ENCODE data around the gene PLEKHG7.
"Not testable (repeated sequence)": the region's sequence is repeated elsewhere in the genome, so short reads cannot be mapped to it uniquely, and the experiment has no call there.

The PLEKHG7 gene

DNA sequence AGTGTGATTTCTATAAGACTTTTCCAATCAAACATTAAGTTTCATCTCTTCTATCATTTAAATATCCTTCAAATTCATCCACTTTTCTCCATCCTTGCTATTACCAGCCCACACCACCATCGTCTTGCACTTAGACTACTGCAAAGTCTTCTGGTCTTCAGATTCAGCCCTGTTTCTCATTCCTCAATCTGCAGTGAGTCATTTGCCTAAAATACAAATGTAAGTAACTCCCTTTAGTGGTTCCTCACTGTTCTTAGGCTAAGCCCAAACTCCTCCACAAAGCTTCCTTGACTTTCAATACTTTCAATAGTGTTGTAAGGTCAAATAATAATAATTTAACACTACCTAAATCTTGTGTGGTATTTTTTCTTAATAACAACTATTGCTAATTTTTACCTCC is 83.3 kb downstream of the PLEKHG7 start:
- DNase-seq (ENCODE audit: low read depth), result no peak
- TF ChIP-seq, protein P1, sequence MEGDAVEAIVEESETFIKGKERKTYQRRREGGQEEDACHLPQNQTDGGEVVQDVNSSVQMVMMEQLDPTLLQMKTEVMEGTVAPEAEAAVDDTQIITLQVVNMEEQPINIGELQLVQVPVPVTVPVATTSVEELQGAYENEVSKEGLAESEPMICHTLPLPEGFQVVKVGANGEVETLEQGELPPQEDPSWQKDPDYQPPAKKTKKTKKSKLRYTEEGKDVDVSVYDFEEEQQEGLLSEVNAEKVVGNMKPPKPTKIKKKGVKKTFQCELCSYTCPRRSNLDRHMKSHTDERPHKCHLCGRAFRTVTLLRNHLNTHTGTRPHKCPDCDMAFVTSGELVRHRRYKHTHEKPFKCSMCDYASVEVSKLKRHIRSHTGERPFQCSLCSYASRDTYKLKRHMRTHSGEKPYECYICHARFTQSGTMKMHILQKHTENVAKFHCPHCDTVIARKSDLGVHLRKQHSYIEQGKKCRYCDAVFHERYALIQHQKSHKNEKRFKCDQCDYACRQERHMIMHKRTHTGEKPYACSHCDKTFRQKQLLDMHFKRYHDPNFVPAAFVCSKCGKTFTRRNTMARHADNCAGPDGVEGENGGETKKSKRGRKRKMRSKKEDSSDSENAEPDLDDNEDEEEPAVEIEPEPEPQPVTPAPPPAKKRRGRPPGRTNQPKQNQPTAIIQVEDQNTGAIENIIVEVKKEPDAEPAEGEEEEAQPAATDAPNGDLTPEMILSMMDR (IDR thresholded peaks at IDR 0.05; ENCODE audit: low read depth, low read length, missing control alignments), result no peak
- no peak overlapping the region for H3K4me3 ChIP-seq (ENCODE audit: low read depth, low read length)

DNA sequence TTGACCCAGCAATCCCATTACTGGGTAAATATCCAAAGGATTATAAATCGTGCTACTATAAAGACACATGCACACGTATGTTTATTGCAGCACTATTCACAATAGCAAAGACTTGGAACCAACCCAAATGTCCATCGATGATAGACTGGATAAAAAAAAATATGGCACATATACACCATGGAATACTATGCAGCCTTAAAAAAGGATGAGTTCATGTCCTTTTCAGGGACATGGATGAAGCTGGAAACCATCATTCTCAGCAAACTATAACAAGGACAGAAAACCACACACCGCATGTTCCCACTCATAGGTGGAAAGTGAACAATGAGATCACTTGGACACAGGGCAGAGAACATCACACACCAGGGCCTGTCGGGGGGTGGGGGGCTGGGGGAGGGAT is 91.6 kb downstream of the PLEKHG7 start:
- not testable (repeated sequence) for DNase-seq (ENCODE audit: low read depth); H3K4me3 ChIP-seq (ENCODE audit: low read depth, low read length)

DNA sequence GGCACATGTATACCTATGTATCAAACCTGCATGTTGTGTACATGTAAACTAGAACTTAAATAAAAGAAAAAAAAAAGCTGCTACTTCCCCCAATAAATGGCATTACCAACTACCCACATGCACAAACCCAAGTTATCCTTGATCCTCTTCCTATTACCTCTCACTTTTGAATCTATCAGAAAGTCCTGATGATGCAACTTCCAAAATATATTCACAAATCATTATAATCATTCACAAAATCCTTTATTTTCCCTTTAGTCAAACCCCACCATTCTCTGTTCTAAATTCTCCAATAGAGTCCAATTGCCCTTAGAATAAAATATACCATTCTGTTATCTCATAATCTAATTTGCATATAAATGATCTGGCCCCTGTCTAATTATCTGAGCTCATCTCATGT is 92.0 kb downstream of the PLEKHG7 start:
- no peak for DNase-seq (ENCODE audit: low read depth)
- no peak overlapping the region for H3K4me3 ChIP-seq (ENCODE audit: low read depth, low read length)
- TF ChIP-seq, protein P1 (IDR thresholded peaks at IDR 0.05; ENCODE audit: low read depth, low read length, missing control alignments), result no peak

DNA sequence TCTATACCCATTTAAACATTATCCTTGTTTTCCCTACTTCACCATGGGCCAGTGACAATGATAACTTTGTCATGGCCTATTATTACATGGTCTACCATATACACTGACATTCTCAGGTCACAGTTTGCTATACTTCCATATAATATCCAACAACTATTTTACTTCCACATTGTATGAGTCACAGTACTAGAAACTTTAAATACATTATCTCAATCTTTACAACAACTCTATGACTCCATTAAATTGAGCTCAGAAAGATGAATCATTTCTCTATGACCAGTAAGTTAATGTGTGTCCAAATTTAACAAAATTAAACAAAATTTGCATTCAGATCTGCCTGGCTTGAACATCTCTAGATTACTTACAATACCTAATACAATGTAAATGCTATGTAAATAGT is 93.9 kb downstream of the PLEKHG7 start:
- no peak for DNase-seq (ENCODE audit: low read depth)
- TF ChIP-seq, protein P1 (IDR thresholded peaks at IDR 0.05; ENCODE audit: low read depth, low read length, missing control alignments), result no peak
- H3K4me3 ChIP-seq (ENCODE audit: low read depth, low read length), result no peak overlapping the region

DNA sequence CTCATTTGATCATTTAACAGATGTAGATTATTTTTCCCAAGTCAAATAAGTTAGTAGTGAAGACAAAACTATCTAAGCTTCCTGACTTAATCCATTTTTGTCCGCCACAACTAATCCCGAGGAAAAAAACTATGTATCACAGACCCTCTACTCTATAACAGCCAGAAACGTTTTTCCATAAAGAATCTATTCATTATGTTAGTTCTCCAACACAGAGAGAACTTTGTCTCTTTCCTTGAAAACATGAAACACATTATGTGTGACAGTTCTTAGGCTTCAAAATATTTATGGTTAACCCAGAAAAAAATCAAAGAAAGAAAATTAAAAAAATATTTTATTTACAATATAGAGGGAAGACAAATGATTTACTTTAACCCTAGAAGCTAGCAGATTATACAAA is 100.1 kb downstream of the PLEKHG7 start:
- H3K4me3 ChIP-seq (ENCODE audit: low read depth, low read length), result no peak overlapping the region
- DNase-seq (ENCODE audit: low read depth), result no peak
- TF ChIP-seq, protein P1 (IDR thresholded peaks at IDR 0.05; ENCODE audit: low read depth, low read length, missing control alignments), result no peak

DNA sequence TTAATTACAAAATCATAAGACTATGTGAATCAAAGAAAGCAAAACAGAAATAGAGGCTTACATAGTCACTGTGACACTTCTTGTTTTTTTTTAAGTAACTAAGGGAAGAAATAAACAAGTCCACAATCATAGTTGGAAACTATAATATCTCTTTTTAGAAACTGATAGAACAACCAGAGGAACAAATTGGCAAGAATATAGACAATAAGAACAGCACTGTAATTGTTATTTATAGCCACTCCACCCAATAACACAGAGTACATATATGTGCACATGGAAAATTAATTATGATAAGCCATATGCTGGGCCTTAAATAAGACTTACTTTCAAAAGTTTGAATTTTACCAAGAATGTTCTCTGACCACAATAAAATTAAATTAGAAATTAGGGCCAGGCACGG is 101.1 kb downstream of the PLEKHG7 start:
- no peak for DNase-seq (ENCODE audit: low read depth)
- TF ChIP-seq, protein P1 (IDR thresholded peaks at IDR 0.05; ENCODE audit: low read depth, low read length, missing control alignments), result no peak
- no peak overlapping the region for H3K4me3 ChIP-seq (ENCODE audit: low read depth, low read length)

DNA sequence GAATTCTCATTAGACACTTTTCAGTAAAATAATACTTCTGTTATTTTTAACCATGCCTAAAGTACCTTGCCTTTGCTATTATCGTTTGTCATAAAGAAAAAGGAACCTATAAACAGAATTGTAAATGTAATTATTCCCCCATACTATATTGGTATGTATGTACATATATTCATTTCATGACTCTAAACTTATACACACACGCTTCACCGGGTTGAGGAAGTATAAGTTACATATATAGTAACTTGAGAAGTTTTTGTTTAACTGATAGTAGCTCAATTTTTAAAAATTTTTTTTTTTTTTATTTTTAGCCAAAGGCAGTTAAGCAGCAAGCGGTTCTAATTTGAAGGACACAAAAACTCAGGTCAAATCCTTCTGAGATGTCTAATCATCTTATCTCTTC is 107.6 kb downstream of the PLEKHG7 start:
- no peak overlapping the region for H3K4me3 ChIP-seq (ENCODE audit: low read depth, low read length)
- TF ChIP-seq, protein P1 (IDR thresholded peaks at IDR 0.05; ENCODE audit: low read depth, low read length, missing control alignments), result no peak
- peak; percentile 29 for DNase-seq (ENCODE audit: low read depth)

DNA sequence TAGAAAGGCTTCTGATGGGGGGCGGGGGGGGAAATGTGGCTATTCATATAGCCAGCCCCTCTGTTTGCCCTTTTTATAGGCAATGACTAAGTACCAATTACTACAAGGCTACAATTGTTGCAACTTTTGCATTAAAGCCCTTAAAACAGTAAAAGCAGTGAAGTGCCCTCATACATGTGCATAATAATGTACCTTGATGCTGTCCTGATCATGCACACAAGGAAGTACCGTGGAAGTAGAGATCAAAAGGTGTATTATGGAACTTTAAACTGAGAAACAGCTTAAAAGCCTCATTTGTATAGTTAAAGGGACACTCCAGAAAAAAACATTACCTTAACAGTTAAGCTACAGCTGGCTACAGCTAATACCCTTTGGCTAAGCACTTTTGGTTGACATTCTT is 111.8 kb downstream of the PLEKHG7 start:
- TF ChIP-seq, protein P1 (IDR thresholded peaks at IDR 0.05; ENCODE audit: low read depth, low read length, missing control alignments), result no peak
- no peak overlapping the region for H3K4me3 ChIP-seq (ENCODE audit: low read depth, low read length)
- no peak for DNase-seq (ENCODE audit: low read depth)

Data from GM12864 (cell line).